HepG2 (cell line): ENCODE results near the gene NCBP2. TPM values are rescaled to one million over a fixed set of nuclear protein-coding genes. Genes with fewer than 3 reads are reported as not detected.

Source experiments
- ARNT2 ChIP-seq: sonication (generic); formaldehyde crosslinking; IDR thresholded peaks from 2 replicates; pipeline ENCODE4 v1.8.0; 2022; ENCODE audit warnings: mild to moderate bottlenecking, low read depth, missing genetic modification reagents, moderate library complexity
- ESRRA ChIP-seq: sonication (generic); formaldehyde crosslinking; IDR thresholded peaks from 2 replicates; pipeline ENCODE4 v1.5.1; 2020; ENCODE audit warnings: mild to moderate bottlenecking, low read depth, missing genetic modification reagents
- HMGXB4 ChIP-seq, 2 experiments: sonication (generic) in 1 of 2; formaldehyde crosslinking in 1 of 2; IDR thresholded peaks; 2 replicates each; pipeline versions ENCODE4 v1.4.0 to v1.6.1; 2018 to 2020; ENCODE audit warnings: missing genetic modification reagents in 2 of 2, borderline replicate concordance in 1 of 2, low read depth in 1 of 2, mild to moderate bottlenecking in 1 of 2, missing biosample characterization in 1 of 2
- MXD1 ChIP-seq: sonication (generic); formaldehyde crosslinking; IDR thresholded peaks from 2 replicates; pipeline ENCODE4 v1.4.0; 2020; ENCODE audit warnings: mild to moderate bottlenecking, missing genetic modification reagents
- NKX3-1 ChIP-seq: sonication (generic); formaldehyde crosslinking; IDR thresholded peaks from 2 replicates; pipeline ENCODE4 v1.5.0; 2020; ENCODE audit warnings: missing genetic modification reagents
- PAXIP1 ChIP-seq: sonication (generic); formaldehyde crosslinking; conservative IDR thresholded peaks from 2 replicates; pipeline ENCODE4 v1.4.0; 2020; ENCODE audit warnings: mild to moderate bottlenecking, missing genetic modification reagents, moderate library complexity
- SNAPC5 ChIP-seq: sonication (generic); formaldehyde crosslinking; IDR thresholded peaks from 2 replicates; pipeline ENCODE4 v1.8.1; 2023; ENCODE audit warnings: mild to moderate bottlenecking, missing genetic modification reagents, borderline replicate concordance
- ZBTB4 ChIP-seq: sonication (generic); formaldehyde crosslinking; IDR thresholded peaks from 2 replicates; pipeline ENCODE4 v1.4.0; 2020; ENCODE audit warnings: missing genetic modification reagents, mild to moderate bottlenecking, borderline replicate concordance
- ZEB1 ChIP-seq: IDR thresholded peaks from 2 replicates; pipeline ENCODE4 v1.6.1; 2012; ENCODE audit warnings: mild to moderate bottlenecking, low read depth, inconsistent platforms; ENCODE audit not compliant: insufficient replicate concordance
- ZNF263 ChIP-seq: sonication (generic); formaldehyde crosslinking; IDR thresholded peaks from 2 replicates; pipeline ENCODE4 v1.4.0; 2020; ENCODE audit warnings: missing genetic modification reagents
- ZNF383 ChIP-seq: sonication (generic); formaldehyde crosslinking; IDR thresholded peaks from 2 replicates; pipeline ENCODE4 v1.4.0; 2020; ENCODE audit warnings: missing genetic modification reagents, mild to moderate bottlenecking, borderline replicate concordance
- ZNF414 ChIP-seq: sonication (generic); formaldehyde crosslinking; IDR thresholded peaks from 2 replicates; pipeline ENCODE4 v1.5.0; 2020; ENCODE audit warnings: missing genetic modification reagents
- ZNF672 ChIP-seq: sonication (generic); formaldehyde crosslinking; IDR thresholded peaks from 2 replicates; pipeline ENCODE4 v1.8.1; 2022; ENCODE audit warnings: missing genetic modification reagents
- ZNF737 ChIP-seq: sonication (generic); formaldehyde crosslinking; IDR thresholded peaks from 2 replicates; pipeline ENCODE4 v1.5.0; 2020; ENCODE audit warnings: missing genetic modification reagents, mild to moderate bottlenecking, borderline replicate concordance
- polyA plus RNA-seq, 8 experiments: library from polyadenylated mRNA; depleted of rRNA in 3 of 8; stranded (reverse) in 7 of 8; unstranded in 1 of 8; fragments of >200 nt; fragmentation: Illumina TruSeq in 4 of 8; extraction: Trizol in 4 of 8; gene quantifications; 2 replicates each; pipeline versions ENCODE4 v1.2.1 to v1.2.3, GENCODE V29; 2011 to 2016; ENCODE audit warnings: low read depth in 4 of 8, missing spikeins in 1 of 8, mixed read lengths in 1 of 8; ENCODE audit not compliant: insufficient read depth in 1 of 8
- total RNA-seq, 5 experiments: library from RNA; depleted of rRNA; stranded (reverse); fragments of >200 nt; fragmentation: Illumina TruSeq; extraction: Trizol; gene quantifications; 2 replicates each; pipeline ENCODE4 v1.2.3, GENCODE V29; 2016; ENCODE audit warnings: low read depth in 1 of 5

The NCBP2 gene
- total and polyA plus RNA-seq, 2 of the 13 experiments (the other 11 are each of a cell fraction or from before 2014, with no cell fraction given) = 58.7 to 95.5 TPM

- 0 out of 2 replicates have a peak, but pooled peaks have one; percentile 35 for TF ChIP-seq PAXIP1 (CRISPR knock-in tag)
- TF ChIP-seq ZNF672 (CRISPR knock-in tag) = 0 out of 2 replicates have a peak, but pooled peaks have one; percentile 21
- peak; percentile 63; the same call in 1 of the 2 replicates for TF ChIP-seq ARNT2
- TF ChIP-seq ZNF263 = no peak
- peak; percentile 70 for TF ChIP-seq MXD1 (CRISPR knock-in tag)
- TF ChIP-seq SNAPC5 = 0 out of 2 replicates have a peak, but pooled peaks have one; percentile 30
- TF ChIP-seq ZBTB4 (CRISPR knock-in tag) = no peak
- TF ChIP-seq ZNF383 (CRISPR knock-in tag) = no peak
- 0 out of 2 replicates have a peak, but pooled peaks have one; percentile 65 for TF ChIP-seq ZNF737 (CRISPR knock-in tag)
- peak; percentile 1; the same call in 1 of the 2 replicates for TF ChIP-seq NKX3-1 (CRISPR knock-in tag)
- no peak for TF ChIP-seq ZNF414 (CRISPR knock-in tag)
- TF ChIP-seq HMGXB4 (CRISPR knock-in tag; IDR thresholded peaks at IDR 0.05; ENCODE audit: borderline replicate concordance in 1 of 2, low read depth in 1 of 2) = peak; percentile 27 to 41; a peak in 2 of 4 replicates
- no peak for TF ChIP-seq ZEB1
- TF ChIP-seq ESRRA (CRISPR knock-in tag) = peak; percentile 15; the same call in 1 of the 2 replicates
These were observed 26.2 kb upstream of the NCBP2 start, which contains the start of gene PIGZ (continued) for GRCh38 chr3:196968233-196969133.
